D721Med (cell line): ENCODE data around the gene BDH1.

ENCODE experiments used
- DNase-seq: peaks from one replicate; pipeline ENCODE4 v3.0.0; 2011; ENCODE audit warnings: low spot score; ENCODE audit not compliant: insufficient read length
- FAIRE-seq: peaks from 2 replicates; lab custom pipeline; 2011; peaks lifted over from hg19 to GRCh38; lab: Jason Lieb, UNC
- CTCF ChIP-seq: IDR thresholded peaks from 2 replicates; pipeline ENCODE4 v1.5.1; 2012; ENCODE audit warnings: mild to moderate bottlenecking, control low read depth; ENCODE audit not compliant: insufficient read depth; ENCODE audit errors: missing control alignments

Gene BDH1

GRCh38 chr3:197511853-197512635, 43.7 kb downstream of the BDH1 start:
- DNase-seq: no peak
- FAIRE-seq: no peak
- TF ChIP-seq CTCF: no peak

GRCh38 chr3:197511130-197511529, 44.6 kb downstream of the BDH1 start:
- FAIRE-seq: no peak
- TF ChIP-seq CTCF: no peak
- no peak for DNase-seq

GRCh38 chr3:197510642-197511018, 45.1 kb downstream of the BDH1 start:
- FAIRE-seq: no peak

GRCh38 chr3:197508924-197509775, 46.6 kb downstream of the BDH1 start:
- no peak for DNase-seq
- no peak for FAIRE-seq
- TF ChIP-seq CTCF: no peak

More at GRCh38 chr3:197510642-197511018, 45.1 kb downstream of the BDH1 start:
- no peak for TF ChIP-seq CTCF
- DNase-seq: no peak

- no peak for FAIRE-seq
- DNase-seq: no peak
- TF ChIP-seq CTCF: no peak
Observed at GRCh38 chr3:197508461-197508860, 47.3 kb downstream of the BDH1 start.

GRCh38 chr3:197508051-197508451, 47.7 kb downstream of the BDH1 start:
- no peak for DNase-seq
- FAIRE-seq: no peak
- TF ChIP-seq CTCF: no peak
